SH-SY5Y (cell line): Measurements from ENCODE around the gene LRRC2.

ENCODE experiments used
- GATA2 ChIP-seq: IDR thresholded peaks from 2 replicates; pipeline ENCODE4 v1.6.1; 2011; ENCODE audit warnings: mild to moderate bottlenecking, low read depth, low read length
- GATA3 ChIP-seq: IDR thresholded peaks from 2 replicates; pipeline ENCODE4 v1.6.1; 2011; ENCODE audit warnings: low read depth, mild to moderate bottlenecking, low read length, moderate library complexity

- TF ChIP-seq GATA2 (no peak), GATA3 (no peak)
Measured at GRCh38 chr3:46613313-46614005, 47.4 kb upstream of the LRRC2 start.
